H1 (cell line): ENCODE measurements around the gene SMIM24. TPM values are rescaled to one million over a fixed set of nuclear protein-coding genes. Genes with fewer than 3 reads are reported as not detected.

Experiments
- CTCF ChIA-PET: fragments of 300-600 bp; sonication (Branson Sonifier 250); formaldehyde crosslinking; loops from one replicate; lab custom pipeline; 2021; ENCODE audit not compliant: partially characterized antibody; lab: Charles Lee
- POLR2A ChIA-PET: fragments of 300-600 bp; sonication (Branson Sonifier 250); formaldehyde crosslinking; loops from one replicate; lab custom pipeline; 2021; ENCODE audit warnings: inconsistent platforms; ENCODE audit not compliant: partially characterized antibody; lab: Charles Lee
- DNase-seq, 2 experiments: peaks; one replicate each; pipeline versions ENCODE4 v3.0.0 to v3.0.0-alpha.2; 2010 to 2022; ENCODE audit warnings: low spot score in 2 of 2, low read depth in 1 of 2, mixed read lengths in 1 of 2
- FAIRE-seq: peaks from 2 replicates; lab custom pipeline; 2011; peaks lifted over from hg19 to GRCh38; lab: Jason Lieb, UNC
- H2AFZ ChIP-seq: 2 replicates; pipeline ENCODE4 v1.8.1; 2012; ENCODE audit warnings: low read length, inconsistent platforms
- H2AK5ac ChIP-seq: 2 replicates; pipeline ENCODE4 v1.6.1; 2013; ENCODE audit warnings: low read depth, low read length
- H2BK120ac ChIP-seq: replicated peaks from 2 replicates; pipeline ENCODE3; 2013; ENCODE audit warnings: low read depth, low read length, inconsistent platforms
- H2BK12ac ChIP-seq: 2 replicates; pipeline ENCODE4 v1.6.1; 2013; ENCODE audit warnings: low read depth, low read length
- H2BK15ac ChIP-seq: 2 replicates; pipeline ENCODE4 v1.6.1; 2013; ENCODE audit warnings: low read length
- H2BK20ac ChIP-seq: 2 replicates; pipeline ENCODE4 v1.6.1; 2013; ENCODE audit warnings: low read length
- H2BK5ac ChIP-seq: 2 replicates; pipeline ENCODE4 v1.6.1; 2013; ENCODE audit warnings: low read depth, low read length
- H3K14ac ChIP-seq: 2 replicates; pipeline ENCODE4 v1.6.1; 2013; ENCODE audit warnings: inconsistent platforms; ENCODE audit not compliant: insufficient read length
- H3K18ac ChIP-seq: 2 replicates; pipeline ENCODE4 v1.6.1; 2013; ENCODE audit warnings: low read length; ENCODE audit errors: extremely low read depth
- H3K23ac ChIP-seq: 2 replicates; pipeline ENCODE4 v1.6.1; 2013; ENCODE audit warnings: inconsistent platforms; ENCODE audit not compliant: insufficient read length
- H3K23me2 ChIP-seq: 2 replicates; pipeline ENCODE4 v1.6.1; 2013; ENCODE audit warnings: low read depth, low read length
- H3K27ac ChIP-seq: 2 replicates; pipeline ENCODE4 v1.6.1; 2011; ENCODE audit warnings: low read depth, low read length, inconsistent platforms
- H3K27me3 ChIP-seq, 4 experiments: replicated peaks in 1 of 4; 1 replicate in 1 of 4; 2 replicates in 3 of 4; pipeline versions ENCODE4 v1.6.1 to v1.8.1; 2011 to 2013; ENCODE audit warnings: low read length in 3 of 4, mild to moderate bottlenecking in 3 of 4, inconsistent platforms in 2 of 4, mixed read lengths in 2 of 4, moderate library complexity in 1 of 4; ENCODE audit not compliant: control insufficient read depth in 3 of 4, insufficient read depth in 3 of 4; ENCODE audit errors: extremely low read depth in 1 of 4
- H3K36me3 ChIP-seq, 4 experiments: 2 replicates each; pipeline versions ENCODE4 v1.6.1 to v1.8.1; 2011 to 2013; ENCODE audit warnings: mild to moderate bottlenecking in 4 of 4, low read length in 3 of 4, moderate library complexity in 2 of 4, control low read depth in 1 of 4, inconsistent platforms in 1 of 4; ENCODE audit not compliant: insufficient read depth in 4 of 4, control insufficient read depth in 2 of 4
- H3K4ac ChIP-seq: replicated peaks from 2 replicates; pipeline ENCODE3; 2013; ENCODE audit warnings: low read length, low read depth, mixed read lengths, inconsistent platforms; ENCODE audit not compliant: insufficient read length
- H3K4me1 ChIP-seq, 4 experiments: replicated peaks in 1 of 4; 1 replicate in 1 of 4; 2 replicates in 3 of 4; pipeline versions ENCODE4 v1.6.1 to v1.8.1; 2011 to 2013; ENCODE audit warnings: low read length in 3 of 4, inconsistent platforms in 2 of 4, mixed read lengths in 1 of 4; ENCODE audit not compliant: insufficient read depth in 4 of 4, control insufficient read depth in 3 of 4
- H3K4me2 ChIP-seq, 2 experiments: 2 replicates each; pipeline versions ENCODE4 v1.6.1 to v1.8.1; 2011 to 2013; ENCODE audit warnings: low read depth in 2 of 2, low read length in 2 of 2, control low read depth in 1 of 2, inconsistent platforms in 1 of 2, mild to moderate bottlenecking in 1 of 2; ENCODE audit not compliant: insufficient read depth in 1 of 2
- H3K4me3 ChIP-seq, 4 experiments: fragments of 200-600, 300-600 bp in 1 of 4; sonication (generic), shearing (Covaris generic), sonication (Bioruptor Twin) in 1 of 4; 2 replicates each; pipeline versions ENCODE4 v1.5.1 to v1.8.1; 2011 to 2016; ENCODE audit warnings: low read length in 4 of 4, low read depth in 3 of 4, control low read depth in 2 of 4, inconsistent platforms in 2 of 4, mild to moderate bottlenecking in 2 of 4, mixed read lengths in 1 of 4, moderate library complexity in 1 of 4; ENCODE audit not compliant: insufficient read depth in 2 of 4; ENCODE audit errors: extremely low read depth in 1 of 4
- H3K56ac ChIP-seq: replicated peaks from 2 replicates; pipeline ENCODE3; 2013; ENCODE audit warnings: low read depth, mild to moderate bottlenecking, mixed read lengths, low read length, inconsistent platforms; ENCODE audit not compliant: insufficient read length
- H3K79me1 ChIP-seq: 2 replicates; pipeline ENCODE4 v1.6.1; 2013; ENCODE audit warnings: low read depth, low read length, control low read depth
- H3K79me2 ChIP-seq, 2 experiments: 2 replicates each; pipeline versions ENCODE4 v1.6.1 to v1.8.1; 2012 to 2013; ENCODE audit warnings: low read length in 2 of 2, mild to moderate bottlenecking in 2 of 2, inconsistent platforms in 1 of 2; ENCODE audit not compliant: insufficient read depth in 2 of 2, control insufficient read depth in 1 of 2
- H3K9ac ChIP-seq, 4 experiments: replicated peaks in 1 of 4; 1 replicate in 1 of 4; 2 replicates in 3 of 4; pipeline versions ENCODE4 v1.6.1 to v1.8.1; 2011 to 2013; ENCODE audit warnings: low read depth in 3 of 4, low read length in 3 of 4, control low read depth in 2 of 4, mild to moderate bottlenecking in 2 of 4, moderate library complexity in 2 of 4, inconsistent platforms in 1 of 4; ENCODE audit errors: extremely low read depth in 1 of 4
- H3K9me3 ChIP-seq, 2 experiments: 2 replicates each; pipeline versions ENCODE4 v1.6.1 to v1.8.1; 2012 to 2013; ENCODE audit warnings: mild to moderate bottlenecking in 2 of 2, moderate library complexity in 2 of 2, control low read depth in 1 of 2, inconsistent platforms in 1 of 2, low read depth in 1 of 2, low read length in 1 of 2, mixed read lengths in 1 of 2; ENCODE audit not compliant: insufficient read depth in 2 of 2
- H4K20me1 ChIP-seq, 2 experiments: replicated peaks in 1 of 2; 2 replicates each; pipeline versions ENCODE3 to v1.8.1; 2011 to 2013; ENCODE audit warnings: inconsistent platforms in 2 of 2, low read length in 2 of 2, mild to moderate bottlenecking in 1 of 2; ENCODE audit not compliant: insufficient read depth in 2 of 2, control insufficient read depth in 1 of 2
- H4K5ac ChIP-seq: 2 replicates; pipeline ENCODE4 v1.6.1; 2013; ENCODE audit warnings: low read length, low read depth, mixed read lengths, inconsistent platforms; ENCODE audit not compliant: insufficient read length
- H4K8ac ChIP-seq: 2 replicates; pipeline ENCODE4 v1.8.0; 2013; ENCODE audit warnings: mild to moderate bottlenecking, moderate library complexity, low read length, inconsistent platforms; ENCODE audit not compliant: insufficient read depth; ENCODE audit errors: extremely low read depth
- H4K91ac ChIP-seq: replicated peaks from 2 replicates; pipeline ENCODE3; 2013; ENCODE audit warnings: low read length, mixed read lengths, inconsistent platforms; ENCODE audit not compliant: insufficient read length
- ZNF274 ChIP-seq: IDR thresholded peaks from 2 replicates; pipeline ENCODE4 v1.7.0; 2012; ENCODE audit warnings: low read length, borderline replicate concordance; ENCODE audit errors: extremely low read depth
- WGBS, 2 experiments: shearing (Covaris generic) in 1 of 2; methylation state at CpG; one replicate each; pipeline versions ENCODE4 v1.1.6 to v1.1.7; 2013 to 2015; ENCODE audit warnings: low lambda C conversion rate in 2 of 2, mixed read lengths in 2 of 2, inconsistent platforms in 1 of 2, low coverage in 1 of 2, missing lambda C conversion rate in 1 of 2; ENCODE audit not compliant: insufficient replicate concordance in 2 of 2, insufficient coverage in 1 of 2, insufficient read length in 1 of 2; ENCODE audit errors: extremely low coverage in 1 of 2, missing lambda C conversion rate in 1 of 2; 5-methylcytosine and 5-hydroxymethylcytosine counted together
- polyA plus RNA-seq, 7 experiments: library from polyadenylated mRNA; depleted of rRNA in 3 of 7; stranded (reverse) in 5 of 7; unstranded in 2 of 7; fragments of >200 nt in 5 of 7; fragments of 200-250 nt in 2 of 7; gene quantifications; 1 replicate in 5 of 7; 2 replicates in 1 of 7; 4 replicates in 1 of 7; pipeline versions ENCODE4 v1.2.1 to v1.2.3, GENCODE V29; 2011 to 2013; ENCODE audit warnings: missing spikeins in 2 of 7, mixed read lengths in 2 of 7
- total RNA-seq: library from RNA; stranded (reverse); fragmentation: NEBNext Ultra II Directional; extraction: Animal tissue kit (Norgen Biotek cat#: 25700); gene quantifications from 2 replicates; pipeline ENCODE4 v1.2.1, GENCODE V29; 2021

The SMIM24 gene
- total and polyA plus RNA-seq, 2 of the 8 experiments (the other 6 are each of a cell fraction or from before 2014, with no cell fraction given): 3.8 to 4.5 TPM

- H2AFZ ChIP-seq: no peak overlapping the region
- peaks cover 9% of the 10 kb centered on the region; the same call in 1 of the 2 replicates for H3K23me2 ChIP-seq
- no peak overlapping the region for H3K56ac ChIP-seq
- no peaks in the 10 kb centered on the region for H3K27me3 ChIP-seq
- no peak overlapping the region for H3K23ac ChIP-seq
- no peak overlapping the region for H2BK5ac ChIP-seq
- H3K9me3 ChIP-seq: no peaks in the 10 kb centered on the region
- no peak overlapping the region for H3K14ac ChIP-seq
- no peak overlapping the region for H3K4me3 ChIP-seq
- H4K5ac ChIP-seq: no peak overlapping the region
- no peak overlapping the region for H3K18ac ChIP-seq
- H2BK15ac ChIP-seq: no peak overlapping the region
- H4K91ac ChIP-seq: no peak overlapping the region
- no peak for FAIRE-seq
- peaks cover 7 to 28% (median 16%) of the 10 kb centered on the region in 4 experiments; a peak in 7 of 8 replicates for H3K36me3 ChIP-seq
- no peak overlapping the region for H4K8ac ChIP-seq
- POLR2A ChIA-PET: interaction anchor here (1.0 to 4.3 kb wide), 4 partner anchors 9 to 15 kb away, joined by 4 to 30 read pairs (median 5); partner anchors contain the start of gene TEKTIP1
- no peaks in the 10 kb centered on the region for H3K79me2 ChIP-seq
- H3K4me1 ChIP-seq: no peaks in the 10 kb centered on the region; a peak in 1 of 7 replicates
- H3K4ac ChIP-seq: no peak overlapping the region
- no peak overlapping the region for H2BK20ac ChIP-seq
- peaks cover 0 to 6% of the 10 kb centered on the region in 2 experiments for H4K20me1 ChIP-seq
- no peak overlapping the region for H2BK120ac ChIP-seq
- no peak overlapping the region for H2BK12ac ChIP-seq
- H3K4me2 ChIP-seq: no peak overlapping the region
- no peak overlapping the region for H2AK5ac ChIP-seq
- no peak for DNase-seq
- no peaks in the 10 kb centered on the region for H3K79me1 ChIP-seq
- no peak overlapping the region for H3K27ac ChIP-seq
- CTCF ChIA-PET: interaction anchor here (0.6 to 2.2 kb wide), 5 partner anchors 9 to 131 kb away, joined by 3 to 16 read pairs (median 3); no protein-coding TSS in a partner anchor
- 87% methylated on average over 14 of the region's 14 CpGs; no CpG with 5 or more reads in 1 of the 2 experiments for WGBS, 2 experiments
- no peak overlapping the region for H3K9ac ChIP-seq
- no peak for TF ChIP-seq ZNF274
These were observed 47.8 kb upstream of the SMIM24 start for GRCh38 chr19:3528080-3528479.
